HuH-7.5 (cell line): ENCODE results near the gene SEMA4C.

Experiments
- DNase-seq: peaks from one replicate; pipeline ENCODE4 v3.0.0; 2011; ENCODE audit warnings: low spot score

The SEMA4C gene

DNA sequence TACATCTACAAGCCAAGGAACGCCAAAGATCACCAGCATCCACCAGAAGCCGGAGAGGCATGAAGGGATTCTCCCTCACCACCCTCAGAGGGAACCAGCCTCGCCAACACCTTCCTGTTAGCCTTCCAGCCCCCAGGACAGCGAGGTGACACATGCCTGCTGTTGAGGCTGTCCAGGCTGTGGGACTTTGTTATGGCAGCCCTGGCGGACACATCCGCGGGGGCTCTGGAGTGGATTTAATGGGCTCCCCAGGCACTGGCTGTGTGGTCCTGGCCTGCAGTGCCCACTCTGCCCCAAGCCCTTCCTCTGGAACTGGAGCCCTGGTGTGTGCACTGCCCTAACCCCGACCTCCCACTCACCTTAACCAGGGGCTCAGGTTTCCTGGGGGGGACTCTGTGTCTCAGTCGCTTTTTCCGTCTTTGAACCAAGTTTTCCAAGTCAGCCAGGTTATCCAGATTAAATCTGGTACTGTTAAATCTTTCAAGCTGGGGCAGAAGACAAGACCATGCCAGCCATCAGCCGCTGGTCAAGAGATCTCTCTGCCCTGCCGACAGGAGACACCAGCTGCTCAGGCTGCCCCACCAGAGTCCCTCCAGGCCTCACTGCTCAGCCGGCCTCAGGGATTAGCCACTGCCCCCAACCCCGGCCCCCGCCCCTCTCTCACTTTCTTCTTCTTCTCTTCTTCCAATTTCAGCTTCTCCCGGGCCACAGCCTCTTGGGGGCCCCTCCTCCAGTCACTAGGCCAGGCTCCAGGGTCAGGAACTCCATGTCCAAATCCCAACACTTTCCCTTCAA is 28.0 kb downstream of the SEMA4C start:
- no peak for DNase-seq

DNA sequence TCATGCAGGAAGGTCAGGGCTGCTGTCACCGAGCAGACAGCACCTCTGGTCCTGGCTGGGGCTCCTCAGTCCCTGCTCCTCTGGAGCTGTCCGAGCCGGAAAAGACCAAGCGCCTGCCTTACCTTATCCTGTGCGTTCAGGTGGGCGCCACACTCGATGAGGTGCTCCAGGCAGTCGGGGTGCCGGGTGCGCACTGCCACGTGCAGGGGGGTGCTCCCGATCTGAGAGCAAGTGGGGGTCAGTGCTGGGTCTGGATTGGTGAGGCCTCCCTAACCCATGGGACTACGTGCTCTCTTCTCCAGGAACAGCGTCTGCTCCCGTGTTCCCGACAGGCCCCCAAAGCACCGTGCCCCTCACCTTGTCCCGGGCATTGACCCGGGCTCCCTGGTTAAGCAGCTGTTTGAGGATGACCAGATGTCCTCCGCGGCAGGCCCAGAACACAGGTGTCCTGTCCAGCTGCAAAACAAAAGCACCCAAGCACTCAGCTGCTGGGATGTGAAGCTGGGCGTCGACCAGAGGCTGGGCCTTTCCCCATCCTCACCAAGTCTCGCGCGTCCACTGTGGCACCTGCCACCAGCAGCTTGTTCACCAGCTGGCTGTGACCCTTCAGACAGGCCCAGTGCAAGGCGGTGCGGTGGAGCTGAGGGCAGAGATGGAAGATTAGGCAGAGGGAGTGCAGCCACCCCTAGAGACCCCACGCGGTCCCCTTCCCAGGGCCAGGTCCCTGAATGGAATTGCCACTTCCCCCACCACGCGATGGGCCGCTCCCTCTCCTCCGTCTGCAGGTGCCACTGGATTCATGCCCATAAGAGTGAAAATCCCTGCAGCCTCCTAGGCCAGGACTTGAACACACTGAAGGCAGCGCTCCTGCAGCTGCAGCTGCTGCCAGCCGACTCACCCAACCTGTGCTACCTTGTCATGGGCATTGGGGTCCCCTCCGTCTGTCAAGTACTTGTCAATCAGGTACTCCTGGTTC is 29.7 kb downstream of the SEMA4C start:
- DNase-seq, result no peak

DNA sequence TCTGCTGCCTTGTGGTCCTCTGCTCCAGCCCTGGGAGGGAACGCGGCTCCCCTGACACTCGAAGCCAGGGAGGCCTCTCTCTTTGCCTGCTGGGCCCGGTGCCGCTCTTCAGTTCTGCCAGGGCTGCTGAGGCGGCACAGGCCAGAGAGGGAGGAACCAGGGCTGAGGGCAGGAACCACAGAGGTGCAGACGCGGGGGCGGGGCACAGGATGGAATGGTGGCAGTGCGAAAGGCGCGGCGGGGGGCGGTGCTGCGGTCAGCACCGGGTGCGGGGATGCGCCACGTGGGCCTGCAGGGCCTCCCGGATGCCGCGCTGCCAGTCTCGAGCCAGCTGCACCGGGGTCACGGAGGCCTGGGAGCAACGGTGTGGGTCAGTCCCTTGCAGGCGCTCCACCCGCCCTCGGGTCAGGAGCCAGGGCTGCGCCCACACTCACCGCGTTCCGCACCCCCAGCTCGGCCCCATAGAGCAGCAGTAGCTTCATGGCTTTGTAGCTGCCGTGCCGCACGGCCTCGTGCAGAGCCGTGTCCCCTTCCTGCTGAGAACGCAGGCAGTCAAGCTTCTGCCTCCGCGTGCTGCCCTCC is 30.5 kb downstream of the SEMA4C start:
- DNase-seq, result no peak

DNA sequence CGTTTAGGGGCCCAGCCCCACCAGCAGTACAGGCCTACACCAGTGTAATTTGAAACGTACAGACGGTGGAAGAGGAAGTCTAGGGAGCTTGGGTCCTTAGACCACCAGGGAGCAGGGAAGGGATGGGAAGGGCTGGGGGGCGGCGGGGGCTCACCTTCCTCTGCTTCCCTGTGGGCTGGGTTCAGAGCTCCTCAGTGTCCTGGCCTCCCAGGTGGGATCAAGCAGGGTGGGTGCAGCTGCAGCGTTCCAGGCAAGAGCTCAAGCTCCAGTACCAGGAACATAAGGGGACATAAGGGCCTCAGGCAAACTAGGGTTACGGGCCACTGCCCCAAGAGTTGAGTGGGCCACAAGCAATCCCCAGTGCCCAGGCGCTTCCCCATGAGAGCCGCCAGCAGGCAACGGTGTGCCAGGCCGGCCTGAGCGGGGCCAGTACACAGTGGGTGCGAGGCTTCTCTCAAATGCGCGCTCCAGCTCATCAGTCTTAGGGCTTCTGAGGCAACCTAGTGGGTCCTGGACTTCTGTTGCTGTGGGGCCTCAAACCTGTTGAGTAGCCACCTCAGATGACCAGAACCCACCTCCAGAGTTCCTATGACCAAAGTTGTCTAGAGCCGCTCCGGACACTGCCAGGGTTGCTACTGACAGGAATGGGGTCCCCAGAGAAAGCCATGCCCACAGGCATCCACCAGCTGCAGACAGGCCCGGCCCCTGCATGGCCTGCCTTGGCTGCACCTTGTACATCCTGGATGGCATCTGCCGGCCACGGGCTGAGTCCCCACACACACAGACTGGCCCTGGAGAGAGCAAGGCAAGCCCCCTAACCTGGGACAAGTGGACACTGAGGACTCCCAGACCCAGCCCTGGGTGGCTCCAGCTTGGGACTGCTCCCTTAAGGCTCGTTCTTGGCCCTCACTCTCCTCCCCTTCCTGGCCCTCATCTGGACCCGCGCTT is 31.3 kb downstream of the SEMA4C start:
- no peak for DNase-seq

DNA sequence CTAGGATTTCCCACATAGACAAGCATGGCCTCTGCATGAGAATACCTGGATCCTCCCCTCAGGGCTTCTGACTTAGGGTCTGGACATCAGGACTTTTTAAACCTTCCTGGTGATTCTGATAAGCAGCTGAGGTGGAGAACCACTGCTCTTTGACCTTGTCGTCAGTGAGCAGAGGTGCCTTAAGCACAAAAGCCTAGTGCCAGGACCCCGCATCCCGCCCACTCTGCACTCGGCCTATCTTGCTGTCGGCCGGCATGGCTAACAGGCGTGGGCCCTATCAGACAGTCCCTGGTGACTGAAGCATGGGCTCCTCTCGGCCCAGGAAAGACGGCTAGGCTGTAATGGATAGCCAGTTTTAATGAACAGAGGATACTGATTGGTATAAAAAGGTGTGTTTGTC is 32.3 kb downstream of the SEMA4C start:
- DNase-seq, result no peak

DNA sequence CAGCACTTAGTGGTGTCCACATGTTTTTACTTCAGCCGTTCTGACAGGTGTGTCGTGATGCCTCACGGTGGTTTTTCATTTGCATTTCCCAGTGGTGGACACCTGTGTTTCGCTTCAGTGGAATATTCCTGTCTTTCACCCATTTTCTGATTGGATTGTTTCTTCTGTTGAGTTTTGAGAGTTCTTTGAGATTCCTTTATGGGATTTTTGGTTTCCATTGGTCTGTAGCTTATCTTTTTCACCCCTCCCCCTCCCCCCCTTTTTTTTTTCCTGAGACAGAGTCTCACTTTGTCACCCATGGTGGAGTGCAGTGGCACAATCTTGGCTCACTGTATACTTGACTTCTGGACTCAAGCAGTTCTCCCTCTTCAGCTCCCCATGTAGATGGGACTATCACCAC is 34.0 kb downstream of the SEMA4C start:
- no peak for DNase-seq

DNA sequence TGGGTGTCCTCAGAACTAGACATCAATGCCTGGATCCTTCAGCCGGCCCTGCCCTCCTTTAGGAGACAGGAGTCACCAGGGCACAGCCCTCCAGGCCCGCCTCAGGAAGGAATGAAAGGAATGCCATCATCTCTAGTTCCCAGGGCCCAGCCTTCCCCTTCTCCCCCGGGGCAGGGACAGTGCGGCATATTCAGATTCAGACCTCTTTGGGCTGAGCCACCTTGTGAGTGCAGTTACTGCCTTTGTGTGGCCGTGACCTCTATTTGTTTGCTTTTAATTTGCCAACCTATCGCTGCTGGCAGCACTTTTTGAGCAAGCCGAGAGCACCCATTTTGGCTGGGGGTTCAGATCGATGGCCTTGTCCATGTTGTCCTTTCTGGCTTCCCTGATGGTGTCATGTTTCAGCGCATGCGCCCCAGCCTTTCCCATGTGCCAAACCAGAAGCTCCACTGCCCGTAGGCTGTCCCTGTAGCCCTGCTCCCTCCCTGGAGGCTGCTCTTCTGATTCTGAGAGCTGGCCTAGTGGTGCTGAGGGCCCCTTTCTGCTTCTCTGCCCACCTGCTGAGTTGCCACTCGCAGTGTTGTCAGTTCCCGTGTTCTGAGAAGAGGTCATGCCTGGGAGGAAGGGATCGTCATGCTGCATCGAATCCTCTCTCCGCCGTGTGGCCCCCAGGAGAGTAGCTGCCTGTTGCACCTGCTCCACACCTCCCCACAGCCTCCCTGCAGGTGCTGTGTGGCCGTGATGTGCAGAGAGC is 36.9 kb downstream of the SEMA4C start:
- DNase-seq, result no peak

DNA sequence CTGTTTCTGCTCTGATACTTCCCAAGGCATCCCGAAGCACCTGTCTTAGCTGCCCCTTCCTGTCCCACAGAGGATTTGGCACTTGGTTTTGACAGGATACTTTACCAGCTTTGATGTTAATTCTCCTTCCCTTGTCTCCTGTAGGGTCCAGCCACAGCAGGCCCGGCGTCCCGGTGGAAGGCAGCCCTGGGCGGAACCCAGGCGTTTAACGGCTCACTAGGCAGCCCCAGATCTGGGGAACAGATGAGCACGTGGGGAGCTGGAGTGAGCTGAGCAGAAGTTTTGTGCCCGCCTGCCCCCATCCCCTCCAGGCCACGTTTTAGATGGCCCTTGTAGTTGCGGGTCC is 37.5 kb downstream of the SEMA4C start:
- no peak for DNase-seq

DNA sequence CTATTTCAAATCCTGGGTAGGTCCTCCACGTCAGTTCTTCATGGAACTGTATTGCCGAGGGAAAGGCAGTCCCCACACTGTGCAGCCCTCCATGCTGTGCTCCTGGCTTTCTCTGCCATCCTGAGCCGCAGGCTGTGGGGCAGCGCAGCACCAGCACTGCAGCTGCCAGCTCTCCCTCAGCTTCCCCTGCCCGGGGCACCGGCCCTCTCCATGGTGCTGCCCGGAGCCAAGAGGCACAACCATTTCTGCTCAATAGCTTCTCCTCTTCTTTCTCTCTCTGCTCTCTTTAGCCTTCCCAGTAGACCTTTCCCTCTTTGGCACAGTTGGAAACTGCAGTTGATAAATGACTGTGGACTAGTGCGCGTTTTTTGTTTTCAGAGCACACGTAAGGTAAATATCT is 38.2 kb downstream of the SEMA4C start:
- DNase-seq, result no peak

DNA sequence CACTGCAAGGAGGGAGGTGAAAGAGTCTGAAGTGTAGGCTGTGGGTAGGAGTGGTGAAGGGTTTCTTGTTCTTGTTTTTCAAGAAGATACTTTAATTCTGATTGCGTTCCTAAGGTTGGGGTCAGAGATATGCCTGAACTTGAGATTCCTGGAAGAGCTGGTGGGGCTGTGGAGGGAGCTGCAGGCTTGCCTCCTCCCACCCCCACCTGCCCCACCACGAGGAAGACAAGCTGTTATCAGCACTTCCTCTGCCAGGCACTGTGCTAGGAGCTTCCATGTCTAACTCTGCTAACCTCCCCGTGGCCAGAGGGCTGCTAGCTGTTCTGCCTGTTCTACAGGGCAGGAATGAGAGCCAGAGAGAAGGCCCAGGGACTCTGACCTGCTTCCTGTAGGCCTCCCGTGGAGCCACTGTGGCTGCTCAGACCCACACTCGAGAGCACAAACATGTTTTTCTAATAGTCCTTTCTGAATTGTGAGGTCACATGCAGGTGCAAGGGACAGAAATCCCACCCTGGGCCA is 39.8 kb downstream of the SEMA4C start:
- no peak for DNase-seq

DNA sequence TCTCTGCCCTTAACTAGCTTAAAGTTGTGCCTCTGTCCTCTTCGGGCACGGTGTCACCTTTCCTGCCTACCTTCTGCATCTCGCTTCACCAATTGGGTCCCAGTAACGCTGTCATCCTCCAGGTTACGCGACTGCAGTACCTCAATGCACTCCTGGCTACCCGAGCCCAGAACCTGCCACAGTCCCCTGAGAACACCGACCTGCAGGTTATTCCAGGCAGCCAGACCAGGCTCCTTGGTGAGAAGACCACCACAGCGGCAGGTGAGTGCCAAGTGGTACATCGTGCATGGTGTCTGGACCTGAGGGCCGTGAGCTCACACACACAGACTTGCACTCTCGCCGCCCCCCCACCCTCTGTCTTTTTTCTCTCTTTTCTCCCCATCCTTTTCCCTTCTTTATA is 41.0 kb downstream of the SEMA4C start:
- DNase-seq, result no peak

DNA sequence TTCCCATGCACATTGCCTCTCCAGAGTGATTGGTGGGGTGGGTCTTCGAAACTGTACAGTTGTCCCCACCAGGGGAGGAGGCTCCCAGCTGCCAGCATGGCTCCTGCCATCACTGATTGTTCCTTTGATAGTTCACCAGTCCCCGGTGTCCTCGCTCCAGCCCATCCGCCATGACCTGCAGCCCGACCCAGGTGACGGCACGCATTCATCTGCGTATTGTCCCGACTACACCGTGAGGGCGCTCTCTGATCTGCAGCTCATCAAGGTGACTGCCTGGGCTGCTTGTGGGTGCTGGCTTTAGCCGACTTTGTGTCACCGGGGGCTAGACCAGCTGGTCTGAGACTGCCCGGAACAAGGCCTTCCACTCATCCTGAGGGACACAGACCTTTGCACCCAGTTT is 41.4 kb downstream of the SEMA4C start:
- DNase-seq, result no peak

DNA sequence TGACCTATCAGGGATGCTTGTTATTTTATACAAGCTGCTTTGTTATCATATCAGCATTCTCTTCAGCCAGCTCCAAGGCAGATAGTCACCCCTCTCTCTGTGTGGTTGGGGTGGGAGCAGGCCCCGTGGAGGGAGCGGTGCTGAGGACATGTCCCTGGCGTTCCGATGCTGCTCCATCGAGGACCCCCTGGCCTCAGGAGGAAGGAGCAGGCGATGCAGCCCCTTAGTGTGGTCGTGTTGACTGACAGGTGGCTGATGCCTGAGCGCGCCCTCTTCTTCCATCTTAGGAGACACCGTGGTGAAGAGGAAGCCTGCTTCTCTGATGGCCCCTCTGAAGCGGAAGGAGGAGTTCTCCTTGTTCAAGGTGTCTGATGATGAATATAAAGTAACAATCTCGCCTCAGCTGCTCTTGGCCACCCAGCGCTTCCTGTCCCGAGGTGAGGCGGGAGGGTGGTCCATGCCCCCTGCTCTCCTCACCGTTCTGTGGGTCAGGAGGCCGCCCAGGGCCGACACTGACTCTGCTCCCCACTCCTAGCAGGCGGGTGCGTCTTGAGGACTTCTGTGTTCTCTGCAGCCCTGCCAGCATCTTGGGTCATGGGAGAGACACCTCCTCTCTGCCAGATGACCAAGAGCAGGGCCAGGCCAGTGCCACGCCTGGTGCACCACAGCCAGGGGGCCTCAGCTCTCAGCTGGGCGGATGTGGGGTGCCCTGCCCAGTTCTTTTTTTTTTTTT is 43.2 kb downstream of the SEMA4C start:
- no peak for DNase-seq

DNA sequence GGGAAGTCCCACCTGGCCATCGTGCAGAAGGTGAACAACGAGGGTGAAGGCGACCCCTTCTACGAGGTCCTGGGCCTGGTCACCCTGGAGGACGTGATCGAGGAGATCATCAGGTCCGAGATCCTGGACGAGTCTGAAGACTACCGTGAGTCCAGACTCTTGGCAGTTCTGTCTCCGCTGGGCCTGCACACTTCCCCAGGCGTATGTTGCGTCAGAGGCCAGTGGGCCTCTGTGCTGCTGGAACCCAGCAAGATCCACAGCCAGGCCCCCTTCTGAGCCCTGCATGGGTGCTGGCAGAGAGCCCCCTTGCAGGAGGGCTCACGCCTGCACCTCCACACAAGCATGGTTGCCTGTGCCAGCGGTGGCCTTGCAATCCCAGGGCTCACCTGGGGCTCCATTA is 44.8 kb downstream of the SEMA4C start:
- DNase-seq, result no peak

DNA sequence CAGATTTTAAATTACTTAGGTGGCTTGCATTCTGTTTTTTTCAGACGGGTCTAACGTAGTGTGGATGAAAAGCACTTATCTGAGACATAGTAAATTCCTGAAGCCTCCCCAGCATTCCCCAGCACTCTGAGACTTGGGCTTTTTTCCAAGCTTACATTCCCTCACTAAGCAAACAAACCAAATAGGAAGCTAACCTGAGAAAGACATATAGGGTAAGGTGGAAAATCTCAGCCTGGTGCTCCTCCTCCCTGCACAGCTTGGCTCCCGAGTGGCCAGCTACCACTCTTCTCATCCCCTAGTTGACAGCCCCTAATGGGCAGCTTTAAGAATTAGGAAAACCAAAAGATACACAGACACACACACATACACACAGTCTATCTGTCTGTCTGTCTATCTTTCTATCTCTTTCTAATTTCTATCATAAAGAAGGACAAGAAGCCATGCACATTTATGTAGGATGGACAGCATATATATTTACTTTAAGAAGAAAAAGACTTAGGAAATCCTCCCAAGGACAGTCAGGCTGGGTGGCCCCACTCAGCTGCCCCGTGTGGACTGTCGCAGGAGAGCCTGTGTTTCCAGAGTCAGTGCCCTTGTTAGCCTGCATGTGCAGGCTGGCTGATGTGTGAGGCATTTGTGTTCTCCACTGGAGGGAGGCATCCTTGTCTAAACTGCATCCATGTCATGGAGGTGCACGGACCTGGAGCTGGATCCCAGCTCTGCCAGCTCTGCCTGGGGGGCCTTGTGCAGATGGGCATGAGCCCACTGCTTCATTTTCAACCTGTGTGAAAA is 45.6 kb downstream of the SEMA4C start:
- DNase-seq, result peak; percentile 64

DNA sequence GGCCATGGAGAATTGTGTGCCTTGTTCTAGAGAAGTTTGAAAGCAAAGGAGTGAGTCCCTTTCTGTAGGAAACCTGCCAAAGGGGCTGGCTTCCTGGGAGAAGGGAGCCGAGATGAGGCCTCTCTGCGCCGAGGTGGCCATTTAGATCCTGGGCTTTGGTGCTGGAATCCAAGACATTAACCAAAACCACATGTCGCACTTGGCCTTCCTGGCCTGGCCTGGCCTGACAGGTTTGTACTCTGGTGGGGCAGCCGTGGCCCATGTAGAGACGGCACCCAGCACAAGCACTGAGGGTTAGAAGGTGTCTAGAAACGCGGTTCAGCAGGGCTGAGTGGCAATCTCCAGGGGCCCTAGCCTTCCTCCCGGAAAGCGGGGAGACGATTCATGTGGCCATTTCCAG is 46.7 kb downstream of the SEMA4C start:
- no peak for DNase-seq

DNA sequence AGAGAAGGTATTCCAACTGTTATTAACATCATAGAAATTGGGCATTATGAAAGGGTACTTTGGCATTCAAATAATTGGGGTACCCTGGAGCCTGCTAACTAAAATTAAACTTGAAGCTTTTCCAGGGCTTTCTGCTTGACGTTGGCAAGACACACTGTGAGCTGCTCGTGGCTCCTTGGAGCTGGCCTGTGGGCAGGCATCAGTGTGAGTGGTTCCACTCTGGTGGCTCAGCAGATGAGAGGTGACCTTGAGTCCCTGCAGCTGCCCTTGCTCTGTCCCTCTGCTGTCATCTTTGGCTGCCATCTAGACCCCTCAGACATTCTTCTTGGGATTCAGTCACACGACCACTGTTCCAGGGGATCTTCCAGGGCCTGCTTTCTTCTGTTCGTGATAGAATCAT is 47.1 kb downstream of the SEMA4C start:
- no peak for DNase-seq

DNA sequence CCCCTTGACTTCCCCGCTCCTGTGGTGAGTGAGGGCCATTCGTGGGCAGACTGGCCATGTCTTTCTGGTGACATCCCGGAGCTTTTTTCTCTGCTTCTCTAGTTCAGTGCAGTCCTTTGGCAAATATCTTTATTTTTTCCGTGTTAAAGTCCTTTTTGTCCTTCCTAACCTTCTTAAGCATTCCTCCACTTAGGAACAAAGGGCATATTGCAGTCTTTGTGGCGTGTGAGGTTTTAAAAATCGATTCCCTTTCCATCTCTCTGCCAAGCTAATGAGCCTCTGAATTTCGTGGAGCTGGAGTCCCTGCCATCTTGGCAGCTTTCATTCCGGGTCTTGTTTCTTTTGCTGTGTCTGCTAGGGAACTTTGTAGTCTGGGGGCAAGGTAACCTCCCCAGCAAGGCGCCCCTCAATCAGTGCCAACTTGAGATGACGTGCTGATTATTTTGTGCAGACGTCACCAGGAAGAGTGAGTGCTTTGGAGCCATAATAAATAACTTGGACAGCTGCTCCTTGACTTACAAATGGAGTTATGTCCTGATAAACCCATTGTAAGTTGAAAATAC is 48.7 kb downstream of the SEMA4C start:
- no peak for DNase-seq
